GM06990 (cell line): ENCODE measurements around the gene CTSF.
A peak's percentile ranks its signal among the peaks of the same experiment; 100 is the strongest.

Experiments
- DNase-seq: peaks from one replicate; pipeline ENCODE4 v3.0.0-alpha.2; 2011; ENCODE audit not compliant: insufficient read length; ENCODE audit errors: extremely low read depth
- H3K27me3 ChIP-seq: replicated peaks from 2 replicates; pipeline ENCODE4 v1.6.0; 2011; ENCODE audit warnings: low read length; ENCODE audit not compliant: control insufficient read depth, insufficient read depth
- H3K36me3 ChIP-seq: 2 replicates; pipeline ENCODE4 v1.5.1; 2011; ENCODE audit warnings: low read length; ENCODE audit not compliant: control insufficient read depth, insufficient read depth
- H3K4me3 ChIP-seq: replicated peaks from 2 replicates; pipeline ENCODE4 v1.5.1; 2011; ENCODE audit warnings: low read depth, mild to moderate bottlenecking, control low read depth, low read length
- TF ChIP-seq, protein P1 (sequence below): IDR thresholded peaks from 2 replicates; pipeline ENCODE4 v1.5.1; 2011; ENCODE audit warnings: low read length, control low read depth, mild to moderate bottlenecking, inconsistent platforms; ENCODE audit not compliant: insufficient read depth, poor library complexity, severe bottlenecking

Gene CTSF

GRCh38 chr11:66568124-66568916 lies at the start of gene CTSF:
Gene CTSF, minus strand, starts transcription at chr11:66568606. Its CDS starts 120 bp downstream, at chr11:66568486.
- no peaks in the 10 kb centered on the region for H3K36me3 ChIP-seq
- peak; percentile 64 for DNase-seq
- TF ChIP-seq, protein P1, sequence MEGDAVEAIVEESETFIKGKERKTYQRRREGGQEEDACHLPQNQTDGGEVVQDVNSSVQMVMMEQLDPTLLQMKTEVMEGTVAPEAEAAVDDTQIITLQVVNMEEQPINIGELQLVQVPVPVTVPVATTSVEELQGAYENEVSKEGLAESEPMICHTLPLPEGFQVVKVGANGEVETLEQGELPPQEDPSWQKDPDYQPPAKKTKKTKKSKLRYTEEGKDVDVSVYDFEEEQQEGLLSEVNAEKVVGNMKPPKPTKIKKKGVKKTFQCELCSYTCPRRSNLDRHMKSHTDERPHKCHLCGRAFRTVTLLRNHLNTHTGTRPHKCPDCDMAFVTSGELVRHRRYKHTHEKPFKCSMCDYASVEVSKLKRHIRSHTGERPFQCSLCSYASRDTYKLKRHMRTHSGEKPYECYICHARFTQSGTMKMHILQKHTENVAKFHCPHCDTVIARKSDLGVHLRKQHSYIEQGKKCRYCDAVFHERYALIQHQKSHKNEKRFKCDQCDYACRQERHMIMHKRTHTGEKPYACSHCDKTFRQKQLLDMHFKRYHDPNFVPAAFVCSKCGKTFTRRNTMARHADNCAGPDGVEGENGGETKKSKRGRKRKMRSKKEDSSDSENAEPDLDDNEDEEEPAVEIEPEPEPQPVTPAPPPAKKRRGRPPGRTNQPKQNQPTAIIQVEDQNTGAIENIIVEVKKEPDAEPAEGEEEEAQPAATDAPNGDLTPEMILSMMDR: no peak
- H3K27me3 ChIP-seq: peaks cover 5% of the 10 kb centered on the region
- H3K4me3 ChIP-seq: peak within 1 kb of the TSS; percentile 34

GRCh38 chr11:66617155-66617834 lies 48.9 kb upstream of the CTSF start:
- TF ChIP-seq, protein P1: no peak
- DNase-seq: no peak
- Histone ChIP-seq H3K27me3 (no peaks in the 10 kb centered on the region), H3K36me3 (peaks cover 1% of the 10 kb centered on the region; the same call in 1 of the 2 replicates), H3K4me3 (peak overlapping the region; percentile 97)

DNA sequence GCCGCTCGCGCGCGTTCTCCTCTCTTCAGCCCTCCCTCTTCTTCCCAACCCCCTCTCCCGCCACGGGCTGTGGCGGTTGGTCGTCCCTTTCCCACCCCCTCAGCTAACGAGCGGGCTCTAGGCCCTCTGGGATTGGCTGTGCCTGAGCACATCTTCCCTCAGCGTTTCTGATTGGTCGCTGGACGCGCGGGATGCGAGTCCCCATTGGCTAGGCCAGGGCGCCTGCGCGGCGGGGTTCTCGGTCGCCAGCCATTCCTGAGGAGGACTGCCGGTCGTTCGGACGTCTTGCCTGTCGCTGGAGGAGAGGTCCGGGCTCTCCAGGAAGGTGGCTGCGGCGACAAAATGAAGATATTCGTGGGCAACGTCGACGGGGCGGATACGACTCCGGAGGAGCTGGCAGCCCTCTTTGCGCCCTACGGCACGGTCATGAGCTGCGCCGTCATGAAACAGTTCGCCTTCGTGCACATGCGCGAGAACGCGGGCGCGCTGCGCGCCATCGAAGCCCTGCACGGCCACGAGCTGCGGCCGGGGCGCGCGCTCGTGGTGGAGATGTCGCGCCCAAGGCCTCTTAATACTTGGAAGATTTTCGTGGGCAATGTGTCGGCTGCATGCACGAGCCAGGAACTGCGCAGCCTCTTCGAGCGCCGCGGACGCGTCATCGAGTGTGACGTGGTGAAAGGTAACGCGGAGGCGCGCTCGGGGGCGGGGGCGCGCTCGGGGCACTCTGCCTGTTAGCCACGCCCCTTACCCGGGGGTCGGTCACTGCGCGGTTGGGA lies 48.2 kb upstream of the CTSF start, which contains the start of gene RBM14:
TSS of gene RBM14 (plus strand) at position 252 of the 776 bp plus-strand sequence. CDS start at position 343, 91 bp downstream.
- TF ChIP-seq, protein P1: no peak
- no peaks in the 10 kb centered on the region for H3K27me3 ChIP-seq
- peak within 1 kb of the TSS; percentile 97 for H3K4me3 ChIP-seq
- peaks cover 1% of the 10 kb centered on the region; the same call in 1 of the 2 replicates for H3K36me3 ChIP-seq
- DNase-seq: peak; percentile 99

DNA sequence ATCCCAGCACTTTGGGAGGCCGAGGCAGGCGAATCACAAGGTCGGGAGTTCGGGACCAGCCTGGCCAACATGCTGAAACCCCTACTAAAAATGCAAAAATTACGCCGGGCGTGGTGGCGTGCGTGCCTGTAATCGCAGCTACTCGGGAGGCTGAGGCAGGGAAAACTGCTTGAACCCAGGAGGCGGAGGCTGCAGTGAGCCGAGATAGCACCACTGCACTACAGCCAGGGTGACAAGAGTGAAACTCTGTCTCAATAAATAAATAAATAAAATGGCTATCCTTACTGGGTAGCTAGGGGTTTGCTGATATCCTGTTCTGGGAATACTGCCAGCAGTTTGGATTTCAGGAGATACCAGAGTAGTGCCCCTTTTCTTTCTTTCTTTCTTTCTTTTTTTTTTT lies 45.7 kb upstream of the CTSF start:
- DNase-seq: no peak
- no peak overlapping the region for H3K4me3 ChIP-seq
- H3K36me3 ChIP-seq: no peaks in the 10 kb centered on the region
- TF ChIP-seq, protein P1: no peak
- no peaks in the 10 kb centered on the region for H3K27me3 ChIP-seq

DNA sequence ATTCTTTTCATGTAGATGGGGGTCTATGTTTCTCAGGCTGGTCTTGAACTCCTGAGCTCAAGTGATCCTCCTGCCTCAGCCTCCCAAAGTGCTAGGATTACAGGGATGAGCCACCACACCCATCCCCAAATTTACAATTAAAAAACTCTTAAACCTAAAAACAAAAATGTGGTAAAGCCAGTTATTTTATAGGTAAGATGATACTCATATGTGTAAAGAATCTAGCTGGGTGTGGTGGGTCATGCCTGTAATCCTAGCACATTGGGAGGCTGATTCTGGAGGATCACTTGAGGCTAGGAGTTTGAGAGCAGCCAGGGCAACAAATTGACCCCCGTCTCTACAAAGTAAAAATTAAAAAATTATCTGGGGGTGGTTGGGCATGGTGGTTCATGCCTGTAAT lies 44.1 kb upstream of the CTSF start:
- Histone ChIP-seq H3K36me3 (no peaks in the 10 kb centered on the region), H3K27me3 (no peaks in the 10 kb centered on the region), H3K4me3 (no peak overlapping the region)
- DNase-seq: no peak
- TF ChIP-seq, protein P1: no peak
